Measurements from ENCODE around the gene CLCA2. TPM values are rescaled to one million over a fixed set of nuclear protein-coding genes. Genes with fewer than 3 reads are reported as not detected.

CLCA2 gene
- total and polyA plus RNA-seq, 2 experiments from 2014 or later, result not detected

DNA sequence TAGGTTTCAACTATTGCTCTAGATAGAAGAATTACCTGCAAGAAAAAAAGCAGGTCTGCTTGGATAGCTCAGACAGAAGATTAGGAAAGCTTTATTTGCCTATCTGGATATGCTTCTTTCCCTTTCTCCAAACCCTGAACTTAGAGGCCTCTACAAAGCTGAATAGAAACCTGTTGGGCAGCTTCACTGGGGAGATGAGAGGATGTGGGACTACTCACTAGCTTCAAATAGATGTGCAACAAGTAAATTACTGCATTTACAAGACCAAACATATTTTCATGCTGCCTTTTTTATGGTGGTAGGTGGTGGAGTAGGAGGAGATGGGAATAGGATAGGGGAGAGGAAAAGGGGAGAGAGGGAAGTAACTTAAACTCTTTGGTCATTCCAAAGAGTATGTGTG lies 6.4 kb downstream of the CLCA2 start:
- ATAC-seq (no peak), DNase-seq (ENCODE audit: low spot score) (no peak)
- no peak overlapping the region for H3K4me3 ChIP-seq
- H3K9me2 ChIP-seq (ENCODE audit: insufficient read depth), result no peaks in the 10 kb centered on the region
- no peaks in the 10 kb centered on the region for H3K4me1 ChIP-seq (ENCODE audit: insufficient read depth)
- no peaks in the 10 kb centered on the region for H3K9me3 Mint-ChIP-seq
- no peak overlapping the region for H3K4me3 Mint-ChIP-seq
- no peaks in the 10 kb centered on the region for H3K27me3 Mint-ChIP-seq (ENCODE audit: insufficient read depth, low read depth, poor library complexity)
- no peaks in the 10 kb centered on the region for H3F3A ChIP-seq (replicated peaks; ENCODE audit: low read depth)
- no peaks in the 10 kb centered on the region for H3K79me2 ChIP-seq (replicated peaks; ENCODE audit: insufficient read depth)
- H2AFZ ChIP-seq, result peak overlapping the region; percentile 3; the same call in 1 of the 2 replicates
- no peaks in the 10 kb centered on the region for H3K4me1 Mint-ChIP-seq
- H4K20me1 ChIP-seq (replicated peaks; ENCODE audit: insufficient read depth), result no peaks in the 10 kb centered on the region
- no peak overlapping the region for H3K27ac ChIP-seq (ENCODE audit: low read depth)
- no peaks in the 10 kb centered on the region for H3K36me3 Mint-ChIP-seq (ENCODE audit: low read depth)
- H3K36me3 ChIP-seq (ENCODE audit: insufficient read depth), result no peaks in the 10 kb centered on the region
- no peaks in the 10 kb centered on the region for H3K27me3 ChIP-seq (ENCODE audit: insufficient read depth)
- no peak for TF ChIP-seq CREB1 (CRISPR knock-in tag; IDR thresholded peaks at IDR 0.05; ENCODE audit: low read depth)
- TF ChIP-seq, protein P1, sequence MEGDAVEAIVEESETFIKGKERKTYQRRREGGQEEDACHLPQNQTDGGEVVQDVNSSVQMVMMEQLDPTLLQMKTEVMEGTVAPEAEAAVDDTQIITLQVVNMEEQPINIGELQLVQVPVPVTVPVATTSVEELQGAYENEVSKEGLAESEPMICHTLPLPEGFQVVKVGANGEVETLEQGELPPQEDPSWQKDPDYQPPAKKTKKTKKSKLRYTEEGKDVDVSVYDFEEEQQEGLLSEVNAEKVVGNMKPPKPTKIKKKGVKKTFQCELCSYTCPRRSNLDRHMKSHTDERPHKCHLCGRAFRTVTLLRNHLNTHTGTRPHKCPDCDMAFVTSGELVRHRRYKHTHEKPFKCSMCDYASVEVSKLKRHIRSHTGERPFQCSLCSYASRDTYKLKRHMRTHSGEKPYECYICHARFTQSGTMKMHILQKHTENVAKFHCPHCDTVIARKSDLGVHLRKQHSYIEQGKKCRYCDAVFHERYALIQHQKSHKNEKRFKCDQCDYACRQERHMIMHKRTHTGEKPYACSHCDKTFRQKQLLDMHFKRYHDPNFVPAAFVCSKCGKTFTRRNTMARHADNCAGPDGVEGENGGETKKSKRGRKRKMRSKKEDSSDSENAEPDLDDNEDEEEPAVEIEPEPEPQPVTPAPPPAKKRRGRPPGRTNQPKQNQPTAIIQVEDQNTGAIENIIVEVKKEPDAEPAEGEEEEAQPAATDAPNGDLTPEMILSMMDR (conservative IDR thresholded peaks at IDR 0.05; ENCODE audit: low read depth in 2 of 2), result no peak
- no peak for TF ChIP-seq EZH2 (IDR thresholded peaks at IDR 0.05; ENCODE audit: low read depth, unreplicated experiment)
- no peak for TF ChIP-seq JUNB (IDR thresholded peaks at IDR 0.05; ENCODE audit: unreplicated experiment)
- no peak for TF ChIP-seq STAT1 (IDR thresholded peaks at IDR 0.05; ENCODE audit: unreplicated experiment)
- no peak for TF ChIP-seq ZNF114 (CRISPR knock-in tag; IDR thresholded peaks at IDR 0.05)
- TF ChIP-seq, protein P2, sequence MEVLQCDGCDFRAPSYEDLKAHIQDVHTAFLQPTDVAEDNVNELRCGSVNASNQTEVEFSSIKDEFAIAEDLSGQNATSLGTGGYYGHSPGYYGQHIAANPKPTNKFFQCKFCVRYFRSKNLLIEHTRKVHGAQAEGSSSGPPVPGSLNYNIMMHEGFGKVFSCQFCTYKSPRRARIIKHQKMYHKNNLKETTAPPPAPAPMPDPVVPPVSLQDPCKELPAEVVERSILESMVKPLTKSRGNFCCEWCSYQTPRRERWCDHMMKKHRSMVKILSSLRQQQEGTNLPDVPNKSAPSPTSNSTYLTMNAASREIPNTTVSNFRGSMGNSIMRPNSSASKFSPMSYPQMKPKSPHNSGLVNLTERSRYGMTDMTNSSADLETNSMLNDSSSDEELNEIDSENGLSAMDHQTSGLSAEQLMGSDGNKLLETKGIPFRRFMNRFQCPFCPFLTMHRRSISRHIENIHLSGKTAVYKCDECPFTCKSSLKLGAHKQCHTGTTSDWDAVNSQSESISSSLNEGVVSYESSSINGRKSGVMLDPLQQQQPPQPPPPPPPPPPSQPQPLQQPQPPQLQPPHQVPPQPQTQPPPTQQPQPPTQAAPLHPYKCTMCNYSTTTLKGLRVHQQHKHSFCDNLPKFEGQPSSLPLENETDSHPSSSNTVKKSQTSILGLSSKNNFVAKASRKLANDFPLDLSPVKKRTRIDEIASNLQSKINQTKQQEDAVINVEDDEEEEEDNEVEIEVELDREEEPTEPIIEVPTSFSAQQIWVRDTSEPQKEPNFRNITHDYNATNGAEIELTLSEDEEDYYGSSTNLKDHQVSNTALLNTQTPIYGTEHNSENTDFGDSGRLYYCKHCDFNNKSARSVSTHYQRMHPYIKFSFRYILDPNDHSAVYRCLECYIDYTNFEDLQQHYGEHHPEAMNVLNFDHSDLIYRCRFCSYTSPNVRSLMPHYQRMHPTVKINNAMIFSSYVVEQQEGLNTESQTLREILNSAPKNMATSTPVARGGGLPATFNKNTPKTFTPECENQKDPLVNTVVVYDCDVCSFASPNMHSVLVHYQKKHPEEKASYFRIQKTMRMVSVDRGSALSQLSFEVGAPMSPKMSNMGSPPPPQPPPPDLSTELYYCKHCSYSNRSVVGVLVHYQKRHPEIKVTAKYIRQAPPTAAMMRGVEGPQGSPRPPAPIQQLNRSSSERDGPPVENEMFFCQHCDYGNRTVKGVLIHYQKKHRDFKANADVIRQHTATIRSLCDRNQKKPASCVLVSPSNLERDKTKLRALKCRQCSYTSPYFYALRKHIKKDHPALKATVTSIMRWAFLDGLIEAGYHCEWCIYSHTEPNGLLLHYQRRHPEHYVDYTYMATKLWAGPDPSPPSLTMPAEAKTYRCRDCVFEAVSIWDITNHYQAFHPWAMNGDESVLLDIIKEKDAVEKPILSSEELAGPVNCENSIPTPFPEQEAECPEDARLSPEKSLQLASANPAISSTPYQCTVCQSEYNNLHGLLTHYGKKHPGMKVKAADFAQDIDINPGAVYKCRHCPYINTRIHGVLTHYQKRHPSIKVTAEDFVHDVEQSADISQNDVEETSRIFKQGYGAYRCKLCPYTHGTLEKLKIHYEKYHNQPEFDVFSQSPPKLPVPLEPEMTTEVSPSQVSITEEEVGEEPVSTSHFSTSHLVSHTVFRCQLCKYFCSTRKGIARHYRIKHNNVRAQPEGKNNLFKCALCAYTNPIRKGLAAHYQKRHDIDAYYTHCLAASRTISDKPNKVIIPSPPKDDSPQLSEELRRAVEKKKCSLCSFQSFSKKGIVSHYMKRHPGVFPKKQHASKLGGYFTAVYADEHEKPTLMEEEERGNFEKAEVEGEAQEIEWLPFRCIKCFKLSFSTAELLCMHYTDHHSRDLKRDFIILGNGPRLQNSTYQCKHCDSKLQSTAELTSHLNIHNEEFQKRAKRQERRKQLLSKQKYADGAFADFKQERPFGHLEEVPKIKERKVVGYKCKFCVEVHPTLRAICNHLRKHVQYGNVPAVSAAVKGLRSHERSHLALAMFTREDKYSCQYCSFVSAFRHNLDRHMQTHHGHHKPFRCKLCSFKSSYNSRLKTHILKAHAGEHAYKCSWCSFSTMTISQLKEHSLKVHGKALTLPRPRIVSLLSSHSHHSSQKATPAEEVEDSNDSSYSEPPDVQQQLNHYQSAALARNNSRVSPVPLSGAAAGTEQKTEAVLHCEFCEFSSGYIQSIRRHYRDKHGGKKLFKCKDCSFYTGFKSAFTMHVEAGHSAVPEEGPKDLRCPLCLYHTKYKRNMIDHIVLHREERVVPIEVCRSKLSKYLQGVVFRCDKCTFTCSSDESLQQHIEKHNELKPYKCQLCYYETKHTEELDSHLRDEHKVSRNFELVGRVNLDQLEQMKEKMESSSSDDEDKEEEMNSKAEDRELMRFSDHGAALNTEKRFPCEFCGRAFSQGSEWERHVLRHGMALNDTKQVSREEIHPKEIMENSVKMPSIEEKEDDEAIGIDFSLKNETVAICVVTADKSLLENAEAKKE (CRISPR knock-in tag; IDR thresholded peaks at IDR 0.05), result no peak
- TF ChIP-seq, protein P3, sequence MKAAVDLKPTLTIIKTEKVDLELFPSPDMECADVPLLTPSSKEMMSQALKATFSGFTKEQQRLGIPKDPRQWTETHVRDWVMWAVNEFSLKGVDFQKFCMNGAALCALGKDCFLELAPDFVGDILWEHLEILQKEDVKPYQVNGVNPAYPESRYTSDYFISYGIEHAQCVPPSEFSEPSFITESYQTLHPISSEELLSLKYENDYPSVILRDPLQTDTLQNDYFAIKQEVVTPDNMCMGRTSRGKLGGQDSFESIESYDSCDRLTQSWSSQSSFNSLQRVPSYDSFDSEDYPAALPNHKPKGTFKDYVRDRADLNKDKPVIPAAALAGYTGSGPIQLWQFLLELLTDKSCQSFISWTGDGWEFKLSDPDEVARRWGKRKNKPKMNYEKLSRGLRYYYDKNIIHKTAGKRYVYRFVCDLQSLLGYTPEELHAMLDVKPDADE (IDR thresholded peaks at IDR 0.05), result no peak
- TF ChIP-seq, protein P4, sequence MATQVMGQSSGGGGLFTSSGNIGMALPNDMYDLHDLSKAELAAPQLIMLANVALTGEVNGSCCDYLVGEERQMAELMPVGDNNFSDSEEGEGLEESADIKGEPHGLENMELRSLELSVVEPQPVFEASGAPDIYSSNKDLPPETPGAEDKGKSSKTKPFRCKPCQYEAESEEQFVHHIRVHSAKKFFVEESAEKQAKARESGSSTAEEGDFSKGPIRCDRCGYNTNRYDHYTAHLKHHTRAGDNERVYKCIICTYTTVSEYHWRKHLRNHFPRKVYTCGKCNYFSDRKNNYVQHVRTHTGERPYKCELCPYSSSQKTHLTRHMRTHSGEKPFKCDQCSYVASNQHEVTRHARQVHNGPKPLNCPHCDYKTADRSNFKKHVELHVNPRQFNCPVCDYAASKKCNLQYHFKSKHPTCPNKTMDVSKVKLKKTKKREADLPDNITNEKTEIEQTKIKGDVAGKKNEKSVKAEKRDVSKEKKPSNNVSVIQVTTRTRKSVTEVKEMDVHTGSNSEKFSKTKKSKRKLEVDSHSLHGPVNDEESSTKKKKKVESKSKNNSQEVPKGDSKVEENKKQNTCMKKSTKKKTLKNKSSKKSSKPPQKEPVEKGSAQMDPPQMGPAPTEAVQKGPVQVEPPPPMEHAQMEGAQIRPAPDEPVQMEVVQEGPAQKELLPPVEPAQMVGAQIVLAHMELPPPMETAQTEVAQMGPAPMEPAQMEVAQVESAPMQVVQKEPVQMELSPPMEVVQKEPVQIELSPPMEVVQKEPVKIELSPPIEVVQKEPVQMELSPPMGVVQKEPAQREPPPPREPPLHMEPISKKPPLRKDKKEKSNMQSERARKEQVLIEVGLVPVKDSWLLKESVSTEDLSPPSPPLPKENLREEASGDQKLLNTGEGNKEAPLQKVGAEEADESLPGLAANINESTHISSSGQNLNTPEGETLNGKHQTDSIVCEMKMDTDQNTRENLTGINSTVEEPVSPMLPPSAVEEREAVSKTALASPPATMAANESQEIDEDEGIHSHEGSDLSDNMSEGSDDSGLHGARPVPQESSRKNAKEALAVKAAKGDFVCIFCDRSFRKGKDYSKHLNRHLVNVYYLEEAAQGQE (IDR thresholded peaks at IDR 0.05; ENCODE audit: unreplicated experiment), result no peak
- no peak for TF ChIP-seq ZNF331 (CRISPR knock-in tag; IDR thresholded peaks at IDR 0.05; ENCODE audit: low read depth)
- TF ChIP-seq POLR2AphosphoS5 (IDR thresholded peaks at IDR 0.05; ENCODE audit: low read depth), result no peak
- H3K4me2 ChIP-seq, result no peak overlapping the region
- no peak overlapping the region for H3K27ac Mint-ChIP-seq

All from GM23338 (cell line).